ENCODE measurements around the gene ITGA11. TPM values are rescaled to one million over a fixed set of nuclear protein-coding genes. Genes with fewer than 3 reads are reported as not detected.

The ITGA11 gene
- total RNA-seq, 4 donors from 2014 or later = 0.48 to 10.6 (median 2.6) TPM

DNA sequence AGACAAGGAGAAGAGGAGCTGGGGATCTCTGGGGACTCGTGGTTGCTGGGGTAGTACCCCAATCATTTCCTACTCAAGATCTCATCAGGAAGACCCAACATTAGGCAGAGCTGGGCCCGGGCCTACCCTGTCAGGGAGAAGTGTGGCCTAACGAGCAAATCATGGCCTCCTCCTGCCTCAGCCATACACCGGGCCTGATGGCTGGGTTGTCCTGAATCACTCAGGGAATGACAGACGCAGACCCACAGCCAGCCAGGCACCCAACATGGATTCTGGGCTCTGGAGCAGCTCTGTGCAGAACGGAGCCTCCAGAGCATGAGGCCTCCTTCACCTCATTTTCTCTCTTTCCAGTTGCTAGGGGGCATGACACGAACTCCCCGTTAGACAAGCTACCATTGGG, 19.7 kb downstream of the ITGA11 start:
- TF ChIP-seq, protein P1, sequence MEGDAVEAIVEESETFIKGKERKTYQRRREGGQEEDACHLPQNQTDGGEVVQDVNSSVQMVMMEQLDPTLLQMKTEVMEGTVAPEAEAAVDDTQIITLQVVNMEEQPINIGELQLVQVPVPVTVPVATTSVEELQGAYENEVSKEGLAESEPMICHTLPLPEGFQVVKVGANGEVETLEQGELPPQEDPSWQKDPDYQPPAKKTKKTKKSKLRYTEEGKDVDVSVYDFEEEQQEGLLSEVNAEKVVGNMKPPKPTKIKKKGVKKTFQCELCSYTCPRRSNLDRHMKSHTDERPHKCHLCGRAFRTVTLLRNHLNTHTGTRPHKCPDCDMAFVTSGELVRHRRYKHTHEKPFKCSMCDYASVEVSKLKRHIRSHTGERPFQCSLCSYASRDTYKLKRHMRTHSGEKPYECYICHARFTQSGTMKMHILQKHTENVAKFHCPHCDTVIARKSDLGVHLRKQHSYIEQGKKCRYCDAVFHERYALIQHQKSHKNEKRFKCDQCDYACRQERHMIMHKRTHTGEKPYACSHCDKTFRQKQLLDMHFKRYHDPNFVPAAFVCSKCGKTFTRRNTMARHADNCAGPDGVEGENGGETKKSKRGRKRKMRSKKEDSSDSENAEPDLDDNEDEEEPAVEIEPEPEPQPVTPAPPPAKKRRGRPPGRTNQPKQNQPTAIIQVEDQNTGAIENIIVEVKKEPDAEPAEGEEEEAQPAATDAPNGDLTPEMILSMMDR (IDR thresholded peaks at IDR 0.05) = no peak
- ATAC-seq (ENCODE audit: low FRiP score) (no peak), DNase-seq (ENCODE audit: low spot score) (no peak)

DNA sequence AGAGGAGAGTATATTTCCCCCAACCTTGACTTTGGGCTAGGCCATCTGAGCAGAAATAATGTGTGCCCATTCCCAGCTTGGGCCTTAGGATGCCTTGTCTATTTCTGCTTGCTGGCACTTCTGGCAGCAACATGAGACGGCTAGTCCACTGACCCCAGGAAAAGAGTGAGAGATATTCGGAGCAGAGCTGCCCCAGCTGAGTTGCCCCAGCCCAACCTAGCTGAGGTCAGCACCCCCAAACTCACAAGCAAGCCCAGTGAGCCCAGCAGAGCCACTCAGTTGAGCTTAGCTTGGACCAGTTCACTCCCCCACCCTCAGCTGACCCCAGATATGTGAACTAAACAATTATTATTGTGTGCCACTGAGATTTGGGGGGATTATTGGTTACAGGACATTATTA, 20.2 kb downstream of the ITGA11 start:
- DNase-seq (ENCODE audit: low spot score) (no peak), ATAC-seq (ENCODE audit: low FRiP score) (no peak)
- TF ChIP-seq, protein P1 (IDR thresholded peaks at IDR 0.05) = no peak

DNA sequence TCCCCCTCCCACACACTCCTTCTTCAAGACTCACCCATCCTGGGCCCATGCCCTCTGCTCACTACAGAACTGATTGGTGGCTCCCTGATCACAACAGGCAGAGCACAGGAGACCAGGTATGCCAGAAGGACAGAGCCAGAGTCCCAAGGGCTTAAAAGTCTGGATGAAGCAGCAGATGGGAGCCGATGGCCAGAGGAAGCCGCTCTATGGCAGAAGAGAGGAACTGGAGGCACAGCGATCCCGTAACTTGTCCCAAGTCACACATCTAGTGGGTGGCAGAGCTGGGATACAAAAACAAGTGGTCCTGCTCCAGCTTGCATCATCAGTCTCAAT, 20.7 kb downstream of the ITGA11 start:
- TF ChIP-seq, protein P1 (IDR thresholded peaks at IDR 0.05) = no peak
- DNase-seq (ENCODE audit: low spot score) (no peak), ATAC-seq (ENCODE audit: low FRiP score) (no peak)

DNA sequence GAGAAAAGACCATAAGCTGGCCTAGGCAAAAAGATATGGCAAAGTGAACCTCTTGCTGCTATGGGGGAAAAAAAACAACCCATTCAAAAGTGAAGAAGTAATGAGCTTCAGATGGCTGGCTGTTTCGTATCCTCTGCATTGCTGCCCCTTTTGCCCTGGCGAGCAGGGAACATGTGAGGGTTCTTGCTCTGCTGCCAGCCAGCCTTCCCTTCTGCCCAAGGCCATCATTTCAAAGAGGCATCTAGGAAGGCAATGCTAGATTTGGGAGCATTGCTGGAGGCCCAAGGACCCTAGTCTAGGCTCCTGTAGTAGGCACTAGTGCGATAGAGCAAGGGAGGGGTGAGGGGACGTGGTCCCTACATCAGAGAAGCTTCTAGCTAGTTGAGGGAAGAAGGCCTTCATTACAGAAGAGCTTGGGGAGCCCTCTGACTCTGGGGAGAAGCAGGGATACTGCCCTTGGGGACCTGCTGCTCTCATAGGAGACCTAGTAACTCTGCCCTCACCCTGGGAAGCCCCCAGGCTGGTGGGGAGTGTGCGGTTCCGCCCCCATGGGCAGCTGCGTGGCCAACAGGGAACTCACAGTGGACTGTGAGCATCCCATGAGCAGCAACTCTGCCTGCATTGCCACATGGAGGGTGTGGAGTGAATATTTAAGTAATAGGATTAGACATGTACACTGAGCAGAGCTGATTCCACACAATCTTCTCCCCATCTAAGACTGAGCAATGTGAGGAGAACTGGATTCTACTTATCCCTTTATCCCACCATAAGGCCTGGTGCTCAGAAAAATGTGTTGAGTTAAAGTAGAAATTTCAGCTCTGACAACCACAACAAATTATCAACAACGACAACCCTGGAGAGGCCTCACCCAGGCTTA, 21.3 kb downstream of the ITGA11 start:
- DNase-seq (ENCODE audit: low spot score) (no peak), ATAC-seq (ENCODE audit: low FRiP score) (no peak)

DNA sequence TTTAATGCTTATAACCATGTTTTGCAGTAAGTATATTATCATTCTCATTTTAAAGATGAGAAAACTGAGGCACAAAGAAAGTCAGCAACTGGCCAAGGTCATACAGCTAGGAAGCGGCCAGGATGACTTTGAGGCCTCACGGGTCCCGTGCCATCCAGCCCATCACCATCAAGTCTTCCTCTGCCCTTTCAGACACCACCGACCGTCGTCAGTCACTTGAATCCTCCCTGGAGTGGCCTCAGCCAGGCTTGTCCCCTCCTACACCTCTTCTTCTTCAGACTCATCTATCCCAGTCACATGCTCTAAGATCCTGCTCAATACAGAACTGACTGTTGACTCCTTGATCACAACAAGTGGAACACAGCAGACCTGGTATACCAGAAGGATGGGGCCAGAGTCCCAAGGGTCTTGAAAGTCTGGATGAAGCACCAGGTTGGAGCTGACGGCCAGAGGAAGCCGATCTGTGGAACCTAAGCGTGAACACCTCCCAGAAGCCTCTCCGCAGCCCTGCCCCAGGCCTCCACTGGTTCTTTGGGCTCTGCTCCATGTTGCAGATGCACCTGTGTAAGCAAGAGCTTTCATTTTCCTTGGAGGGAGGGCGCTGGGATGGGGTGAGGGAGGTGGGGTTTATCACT, 22.1 kb downstream of the ITGA11 start:
- ATAC-seq (ENCODE audit: low FRiP score) = no peak
- TF ChIP-seq, protein P1 (IDR thresholded peaks at IDR 0.05) = no peak
- no peak for DNase-seq (ENCODE audit: low spot score)

More for the DNA sequence above, 21.3 kb downstream of the ITGA11 start:
- TF ChIP-seq, protein P1 (IDR thresholded peaks at IDR 0.05) = no peak

DNA sequence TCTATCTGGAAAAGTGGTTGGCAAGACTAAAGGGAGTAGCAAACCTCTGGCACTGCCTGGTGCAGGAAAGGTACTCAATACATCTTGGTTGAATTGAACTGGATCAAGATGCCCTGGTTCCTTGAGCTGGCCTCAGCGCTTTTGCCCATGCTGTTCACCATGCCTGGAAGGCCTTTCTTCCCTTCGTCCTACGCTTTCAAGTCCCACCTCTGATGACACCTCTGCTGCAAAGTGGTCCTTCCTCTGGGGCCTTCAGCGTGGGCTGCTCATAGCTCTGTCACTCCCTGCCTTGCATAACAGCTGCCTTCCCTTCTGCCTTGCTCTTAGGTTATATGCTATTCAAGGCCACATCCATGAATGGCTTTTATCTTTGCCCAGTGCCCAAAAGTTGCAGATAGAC, 23.0 kb downstream of the ITGA11 start:
- DNase-seq (ENCODE audit: low spot score) (no peak), ATAC-seq (ENCODE audit: low FRiP score) (no peak)
- TF ChIP-seq, protein P1 (IDR thresholded peaks at IDR 0.05) = no peak

Measured in omental fat pad (tissue), 4 donors.